H1 (cell line): ENCODE measurements around the gene ARHGEF28.

Experiments used
- KDM1A ChIP-seq: fragments of 200-600, 300-600 bp; sonication (generic); IDR thresholded peaks from 2 replicates; pipeline ENCODE4 v1.7.1; 2016; ENCODE audit warnings: mild to moderate bottlenecking, low read length, borderline replicate concordance
- MAX ChIP-seq: IDR thresholded peaks from 2 replicates; pipeline ENCODE4 v1.6.1; 2012; ENCODE audit warnings: inconsistent platforms
- NRF1 ChIP-seq: IDR thresholded peaks from 2 replicates; pipeline ENCODE4 v1.6.1; 2011; ENCODE audit warnings: mild to moderate bottlenecking, low read depth, low read length, improper control_type of control experiment
- RNF2 ChIP-seq: fragments of 200-900, 300-1000 bp; sonication (generic); IDR thresholded peaks from 2 replicates; pipeline ENCODE4 v1.7.1; 2016; ENCODE audit warnings: borderline replicate concordance, low read depth, mild to moderate bottlenecking, antibody characterized with exemption, low read length; ENCODE audit not compliant: poor library complexity, severe bottlenecking; ENCODE audit errors: missing control alignments

- TF ChIP-seq MAX, result no peak
- TF ChIP-seq KDM1A, result no peak
- no peak for TF ChIP-seq RNF2
- TF ChIP-seq NRF1, result no peak
These were observed 109.2 kb downstream of the ARHGEF28 start for GRCh38 chr5:73735032-73735734.
